ENCODE results near the gene TOR1AIP1.

The TOR1AIP1 gene

DNA sequence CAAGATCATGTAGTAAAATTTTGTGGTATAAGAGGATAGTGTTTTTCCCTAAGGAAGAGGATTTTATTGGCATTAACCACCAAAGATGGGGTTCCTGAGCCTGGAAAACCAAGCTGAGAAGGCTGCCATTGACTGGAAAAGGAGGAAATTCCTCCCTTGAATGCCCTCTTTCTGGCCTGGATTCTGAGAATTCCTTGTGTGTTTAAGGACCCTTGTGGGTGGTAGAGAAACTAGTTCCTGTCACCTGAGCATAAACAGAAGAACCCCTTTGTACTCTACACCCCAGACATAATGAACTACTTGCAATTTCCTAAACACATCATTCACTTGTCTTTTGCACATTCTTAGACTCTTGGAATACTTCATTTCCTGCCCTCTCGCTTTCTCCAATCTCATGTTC, 39.4 kb downstream of the TOR1AIP1 start:
- TF ChIP-seq POU2F2 (IDR thresholded peaks at IDR 0.05; ENCODE audit: low read depth, low read length), result no peak
- no peak for TF ChIP-seq POLR2AphosphoS5 (IDR thresholded peaks at IDR 0.05; ENCODE audit: low read depth, low read length)
- TF ChIP-seq POLR2A (IDR thresholded peaks at IDR 0.05; ENCODE audit: low read depth, low read length), result no peak
- no peak for TF ChIP-seq TAF1 (IDR thresholded peaks at IDR 0.05; ENCODE audit: low read depth, low read length)
- no peak for TF ChIP-seq SPI1 (IDR thresholded peaks at IDR 0.05; ENCODE audit: low read depth, low read length)
- no peak for TF ChIP-seq PAX5 (IDR thresholded peaks at IDR 0.05; ENCODE audit: insufficient read depth, low read length, severe bottlenecking)
- FAIRE-seq (no peak), DNase-seq (ENCODE audit: insufficient read length, low spot score) (no peak)

- no peak for DNase-seq (ENCODE audit: insufficient read length, low spot score)
- peak; percentile 34; the same call in 1 of the 2 replicates for TF ChIP-seq POLR2A (IDR thresholded peaks at IDR 0.05; ENCODE audit: low read depth, low read length)
- no peak for TF ChIP-seq PAX5 (IDR thresholded peaks at IDR 0.05; ENCODE audit: insufficient read depth, low read length, severe bottlenecking)
- TF ChIP-seq POU2F2 (IDR thresholded peaks at IDR 0.05; ENCODE audit: low read depth, low read length), result no peak
- no peak for TF ChIP-seq SPI1 (IDR thresholded peaks at IDR 0.05; ENCODE audit: low read depth, low read length)
- no peak for TF ChIP-seq POLR2AphosphoS5 (IDR thresholded peaks at IDR 0.05; ENCODE audit: low read depth, low read length)
- TF ChIP-seq TAF1 (IDR thresholded peaks at IDR 0.05; ENCODE audit: low read depth, low read length), result no peak
- FAIRE-seq, result no peak
Observed at GRCh38 chr1:179921981-179922872, 40.1 kb downstream of the TOR1AIP1 start.

DNA sequence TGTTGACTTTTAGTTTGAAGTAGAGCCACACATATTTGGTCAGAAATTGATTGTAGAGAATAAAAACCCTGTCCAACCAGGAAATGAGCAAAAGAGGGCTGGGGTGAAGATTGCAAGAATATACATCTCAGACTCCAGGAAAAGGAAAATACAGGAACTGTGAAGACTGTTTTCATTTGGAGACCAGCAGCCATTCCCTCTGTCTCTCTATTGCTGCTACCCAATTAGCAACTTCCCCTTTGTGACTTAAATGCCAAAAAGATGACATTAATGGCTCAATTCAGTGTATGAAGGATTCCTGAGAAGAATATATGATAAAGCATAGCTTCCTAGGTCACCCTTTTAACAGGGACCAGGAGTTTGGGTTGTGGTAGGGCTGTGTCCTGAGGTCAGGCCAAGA, 40.9 kb downstream of the TOR1AIP1 start:
- FAIRE-seq, result no peak

DNA sequence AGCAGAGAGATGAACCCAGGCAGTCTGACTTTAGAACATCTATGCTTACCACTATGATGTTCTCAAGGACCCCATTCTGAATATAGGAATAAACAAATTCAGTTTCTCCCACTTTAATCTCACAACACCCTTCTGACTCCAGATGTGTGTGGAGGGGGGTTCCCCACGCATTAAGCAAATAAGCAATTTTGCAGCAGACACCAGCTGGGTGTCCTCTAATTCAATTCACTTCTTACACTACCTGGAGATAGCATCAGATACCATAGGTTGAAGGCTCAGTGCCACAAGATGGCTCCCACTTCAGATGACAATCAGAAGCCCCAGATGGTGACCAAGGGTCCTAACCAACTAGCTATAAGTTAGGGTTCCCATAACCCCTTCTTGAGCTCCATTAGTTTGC, 42.2 kb downstream of the TOR1AIP1 start:
- TF ChIP-seq TAF1 (IDR thresholded peaks at IDR 0.05; ENCODE audit: low read depth, low read length), result no peak
- DNase-seq (ENCODE audit: insufficient read length, low spot score) (no peak), FAIRE-seq (no peak)

More for the DNA sequence above, 40.9 kb downstream of the TOR1AIP1 start:
- no peak for DNase-seq (ENCODE audit: insufficient read length, low spot score)
- no peak for TF ChIP-seq POLR2A (IDR thresholded peaks at IDR 0.05; ENCODE audit: low read depth, low read length)
- TF ChIP-seq PAX5 (IDR thresholded peaks at IDR 0.05; ENCODE audit: insufficient read depth, low read length, severe bottlenecking), result no peak
- no peak for TF ChIP-seq POLR2AphosphoS5 (IDR thresholded peaks at IDR 0.05; ENCODE audit: low read depth, low read length)
- no peak for TF ChIP-seq POU2F2 (IDR thresholded peaks at IDR 0.05; ENCODE audit: low read depth, low read length)
- TF ChIP-seq SPI1 (IDR thresholded peaks at IDR 0.05; ENCODE audit: low read depth, low read length), result no peak
- TF ChIP-seq TAF1 (IDR thresholded peaks at IDR 0.05; ENCODE audit: low read depth, low read length), result no peak

- no peak for FAIRE-seq
- no peak for DNase-seq (ENCODE audit: insufficient read length, low spot score)
- TF ChIP-seq POLR2A (IDR thresholded peaks at IDR 0.05; ENCODE audit: low read depth, low read length) (no peak), TAF1 (IDR thresholded peaks at IDR 0.05; ENCODE audit: low read depth, low read length) (no peak), SPI1 (IDR thresholded peaks at IDR 0.05; ENCODE audit: low read depth, low read length) (no peak), POLR2AphosphoS5 (IDR thresholded peaks at IDR 0.05; ENCODE audit: low read depth, low read length) (no peak), PAX5 (IDR thresholded peaks at IDR 0.05; ENCODE audit: insufficient read depth, low read length, severe bottlenecking) (no peak), POU2F2 (IDR thresholded peaks at IDR 0.05; ENCODE audit: low read depth, low read length) (no peak)
Observed at GRCh38 chr1:179925302-179925701, 43.2 kb downstream of the TOR1AIP1 start.

DNA sequence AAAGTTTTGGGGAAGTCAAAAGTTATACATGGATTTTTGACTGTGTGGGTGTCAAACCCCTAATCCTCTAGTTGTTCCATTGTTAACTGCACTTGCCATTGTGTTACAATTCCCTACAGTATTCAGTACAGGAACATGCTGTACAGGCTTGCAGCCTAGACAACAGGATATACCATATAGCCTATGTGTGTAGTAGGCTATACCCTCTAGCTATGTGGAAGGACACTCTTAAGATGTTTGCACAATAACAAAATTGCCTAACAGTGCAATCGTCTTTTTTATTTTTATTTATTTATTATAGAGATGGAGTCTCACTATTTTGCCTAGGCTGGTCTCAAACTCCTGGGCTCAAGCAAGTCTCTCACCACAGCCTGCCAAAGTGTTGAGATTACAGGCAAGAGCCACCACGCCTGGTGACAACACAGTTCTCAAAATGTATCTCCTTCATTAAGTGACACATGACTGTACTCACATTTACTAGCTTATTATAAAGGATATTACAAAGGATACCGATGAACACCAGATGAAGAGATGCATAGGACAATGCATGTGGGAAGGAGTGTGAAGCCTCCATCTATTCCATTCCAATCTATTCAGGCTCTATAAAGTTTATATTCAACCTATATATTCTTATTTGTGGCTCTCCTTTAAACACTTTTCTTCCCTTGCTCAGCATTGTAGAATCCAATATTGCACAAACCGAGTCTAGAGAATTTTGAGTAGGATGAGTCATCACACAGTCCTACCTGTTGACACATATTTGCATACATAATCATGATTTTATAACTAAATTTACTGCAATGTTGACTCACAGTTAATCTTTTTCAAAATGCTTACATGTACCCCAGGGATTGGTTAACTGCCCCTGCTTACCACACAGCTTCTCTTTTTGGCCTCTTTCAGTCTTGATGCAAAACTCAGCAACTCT, 44.1 kb downstream of the TOR1AIP1 start:
- DNase-seq (ENCODE audit: insufficient read length, low spot score) (no peak), FAIRE-seq (peak; percentile 13)

GRCh38 chr1:179926850-179927205, 44.7 kb downstream of the TOR1AIP1 start:
- TF ChIP-seq PAX5 (IDR thresholded peaks at IDR 0.05; ENCODE audit: insufficient read depth, low read length, severe bottlenecking), result no peak
- no peak for TF ChIP-seq POLR2AphosphoS5 (IDR thresholded peaks at IDR 0.05; ENCODE audit: low read depth, low read length)
- TF ChIP-seq POLR2A (IDR thresholded peaks at IDR 0.05; ENCODE audit: low read depth, low read length), result no peak
- no peak for TF ChIP-seq SPI1 (IDR thresholded peaks at IDR 0.05; ENCODE audit: low read depth, low read length)
- TF ChIP-seq POU2F2 (IDR thresholded peaks at IDR 0.05; ENCODE audit: low read depth, low read length), result no peak
- TF ChIP-seq TAF1 (IDR thresholded peaks at IDR 0.05; ENCODE audit: low read depth, low read length), result no peak
- no peak for FAIRE-seq
- no peak for DNase-seq (ENCODE audit: insufficient read length, low spot score)

More for the DNA sequence above, 44.1 kb downstream of the TOR1AIP1 start:
- TF ChIP-seq POLR2A (IDR thresholded peaks at IDR 0.05; ENCODE audit: low read depth, low read length) (no peak), POU2F2 (IDR thresholded peaks at IDR 0.05; ENCODE audit: low read depth, low read length) (no peak)

DNA sequence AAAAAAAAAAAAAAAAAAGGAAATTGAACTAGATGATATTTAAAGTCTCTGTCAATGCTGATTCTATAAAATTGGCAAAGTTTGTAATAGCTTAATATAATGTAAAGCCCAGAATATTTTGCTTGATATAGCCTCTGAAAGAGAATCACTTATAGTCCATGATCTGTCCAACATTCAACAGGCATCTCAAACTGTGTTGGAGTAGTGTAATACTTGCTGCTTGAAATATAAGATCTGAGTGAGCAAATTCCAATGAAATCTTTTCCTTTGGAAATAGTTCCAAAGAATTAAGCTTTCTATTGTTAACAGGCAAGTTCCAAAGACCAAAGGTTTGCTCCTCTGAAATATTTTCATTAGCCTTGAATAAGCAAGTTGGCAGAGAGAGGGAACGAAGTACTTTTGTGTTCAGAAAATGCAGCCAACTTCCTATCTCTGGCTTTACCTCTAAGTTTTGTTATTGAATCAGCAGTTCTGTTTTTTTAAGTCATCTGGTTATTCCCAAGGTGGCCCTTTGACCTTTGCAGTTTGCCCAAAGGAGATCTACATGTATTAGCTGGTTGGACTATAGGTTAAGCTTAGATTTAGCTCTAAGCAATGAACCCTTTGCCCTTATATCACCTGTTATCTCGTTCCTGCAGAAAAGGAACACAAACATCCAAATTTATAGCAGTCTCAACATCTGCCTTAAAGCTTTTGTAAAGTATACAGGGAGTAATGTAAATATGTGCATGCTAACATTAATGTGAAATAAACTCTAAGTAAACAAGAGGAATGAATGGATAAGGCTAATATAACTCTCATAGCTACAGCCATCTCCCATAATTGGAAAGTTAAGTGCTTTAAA, 48.1 kb downstream of the TOR1AIP1 start:
- DNase-seq (ENCODE audit: insufficient read length, low spot score), result no peak
- TF ChIP-seq POLR2A (IDR thresholded peaks at IDR 0.05; ENCODE audit: low read depth, low read length), result no peak
- TF ChIP-seq PAX5 (IDR thresholded peaks at IDR 0.05; ENCODE audit: insufficient read depth, low read length, severe bottlenecking), result no peak
- TF ChIP-seq TAF1 (IDR thresholded peaks at IDR 0.05; ENCODE audit: low read depth, low read length), result no peak
- TF ChIP-seq SPI1 (IDR thresholded peaks at IDR 0.05; ENCODE audit: low read depth, low read length), result no peak
- no peak for TF ChIP-seq POLR2AphosphoS5 (IDR thresholded peaks at IDR 0.05; ENCODE audit: low read depth, low read length)
- no peak for TF ChIP-seq POU2F2 (IDR thresholded peaks at IDR 0.05; ENCODE audit: low read depth, low read length)
- no peak for FAIRE-seq

DNA sequence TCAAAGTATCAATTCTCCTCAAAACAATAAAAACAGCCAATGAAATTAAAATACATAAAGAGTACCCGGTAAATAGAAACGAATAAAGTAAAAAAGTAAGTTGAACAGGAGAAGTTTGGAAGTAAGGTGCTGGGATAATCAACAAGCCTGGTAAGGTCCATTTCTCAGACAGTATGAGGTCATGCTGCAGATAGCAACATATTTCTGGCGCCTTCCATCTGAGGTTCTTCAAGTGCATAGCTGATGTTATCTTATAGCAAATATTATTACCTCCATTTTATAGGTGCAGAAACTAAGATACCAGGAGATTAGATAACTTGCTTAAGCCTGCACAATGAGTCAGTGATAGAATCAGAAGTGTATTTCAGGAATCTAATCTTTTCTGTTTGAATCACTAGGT, 48.8 kb downstream of the TOR1AIP1 start:
- no peak for TF ChIP-seq SPI1 (IDR thresholded peaks at IDR 0.05; ENCODE audit: low read depth, low read length)
- no peak for TF ChIP-seq TAF1 (IDR thresholded peaks at IDR 0.05; ENCODE audit: low read depth, low read length)
- no peak for TF ChIP-seq POLR2A (IDR thresholded peaks at IDR 0.05; ENCODE audit: low read depth, low read length)
- no peak for TF ChIP-seq POU2F2 (IDR thresholded peaks at IDR 0.05; ENCODE audit: low read depth, low read length)
- no peak for TF ChIP-seq POLR2AphosphoS5 (IDR thresholded peaks at IDR 0.05; ENCODE audit: low read depth, low read length)
- no peak for TF ChIP-seq PAX5 (IDR thresholded peaks at IDR 0.05; ENCODE audit: insufficient read depth, low read length, severe bottlenecking)
- FAIRE-seq (no peak), DNase-seq (ENCODE audit: insufficient read length, low spot score) (no peak)
